Ramos (cell line): Measurements from ENCODE around the gene EN2.
"Not testable (repeated sequence)": the region's sequence is repeated elsewhere in the genome, so short reads cannot be mapped to it uniquely, and the experiment has no call there.

ENCODE experiments used
- in situ Hi-C: fragments of 300-500 bp; cut with MboI; formaldehyde crosslinking; loops from one replicate; pipeline ENCODE4 v1.14.3; 2022; ENCODE audit warnings: low sequenced_read_pairs; ENCODE audit not compliant: unreplicated experiment

EN2 gene

GRCh38 chr7:155425011-155425340 lies 33.0 kb upstream of the EN2 start:
- in situ Hi-C loops = no loop called here

- in situ Hi-C loops = no loop called here
Measured at GRCh38 chr7:155425887-155426286, 32.0 kb upstream of the EN2 start.

GRCh38 chr7:155426543-155427410 lies 31.2 kb upstream of the EN2 start:
- in situ Hi-C loops = no loop called here

- in situ Hi-C loops = no loop called here
Measured at GRCh38 chr7:155427411-155428038, 30.4 kb upstream of the EN2 start.

GRCh38 chr7:155428171-155428834 lies 29.6 kb upstream of the EN2 start:
- in situ Hi-C loops = no loop called here

GRCh38 chr7:155429651-155430050 lies 28.3 kb upstream of the EN2 start:
- in situ Hi-C loops = no loop called here

GRCh38 chr7:155430606-155431005 lies 27.3 kb upstream of the EN2 start:
- in situ Hi-C loops = no loop called here

- in situ Hi-C loops = no loop called here
Measured at GRCh38 chr7:155431231-155431630, 26.7 kb upstream of the EN2 start.

GRCh38 chr7:155431711-155432110 lies 26.2 kb upstream of the EN2 start:
- in situ Hi-C loops = no loop called here

GRCh38 chr7:155435110-155435509 lies 22.8 kb upstream of the EN2 start:
- in situ Hi-C loops = no loop called here

GRCh38 chr7:155437836-155438235 lies 20.1 kb upstream of the EN2 start:
- in situ Hi-C loops = no loop called here

- in situ Hi-C loops = no loop called here
Measured at GRCh38 chr7:155438777-155439176, 19.2 kb upstream of the EN2 start.

GRCh38 chr7:155439311-155440017 lies 18.5 kb upstream of the EN2 start:
- in situ Hi-C loops = no loop called here

- in situ Hi-C loops = no loop called here
Measured at GRCh38 chr7:155440018-155440410, 17.9 kb upstream of the EN2 start.

- in situ Hi-C loops = no loop called here
Measured at GRCh38 chr7:155441856-155442255, 16.1 kb upstream of the EN2 start.

GRCh38 chr7:155444746-155445145 lies 13.2 kb upstream of the EN2 start:
- in situ Hi-C loops = no loop called here

- in situ Hi-C loops = not testable (repeated sequence)
Measured at GRCh38 chr7:155445606-155446005, 12.3 kb upstream of the EN2 start.

- in situ Hi-C loops = no loop called here
Measured at GRCh38 chr7:155447603-155448002, 10.3 kb upstream of the EN2 start.

GRCh38 chr7:155448632-155449007 lies 9.3 kb upstream of the EN2 start:
- in situ Hi-C loops = no loop called here

- in situ Hi-C loops = no loop called here
Measured at GRCh38 chr7:155449008-155449868, 8.7 kb upstream of the EN2 start.
